MCF 10A (cell line): ENCODE results near the gene CISD1. TPM values are rescaled to one million over a fixed set of nuclear protein-coding genes. Genes with fewer than 3 reads are reported as not detected.
A peak's percentile ranks its signal among the peaks of the same experiment; 100 is the strongest.

ENCODE experiments used
- BruUV-seq: library from RNA; stranded (reverse); fragments of 400-500 nt; replicated peaks from 2 replicates; lab custom pipeline; 2021; lab: Mats Ljungman, UMichigan
- CTCF ChIA-PET: fragments of 300-600 bp; sonication (Branson Sonifier 250); formaldehyde crosslinking; extraction: SDS; loops from one replicate; lab custom pipeline; 2021; ENCODE audit warnings: antibody characterized with exemption, inconsistent platforms; lab: Yijun Ruan, JAX
- POLR2A ChIA-PET: fragments of 300-600, 350-650 bp; sonication (Branson Sonifier 250); formaldehyde crosslinking; extraction: SDS; loops from one replicate; lab custom pipeline; 2020; ENCODE audit warnings: antibody characterized with exemption, inconsistent platforms; lab: Yijun Ruan, JAX
- DNase-seq: peaks from one replicate; pipeline ENCODE4 v3.0.0-alpha.2; 2018; ENCODE audit not compliant: unreplicated experiment
- H3K27ac Mint-ChIP-seq: one replicate; pipeline ENCODE4 v1.8.0; 2022; ENCODE audit warnings: mild to moderate bottlenecking, low read depth, mixed read lengths; ENCODE audit not compliant: unreplicated experiment
- H3K27me3 Mint-ChIP-seq: one replicate; pipeline ENCODE4 v1.8.0; 2022; ENCODE audit warnings: mixed read lengths; ENCODE audit not compliant: insufficient read depth, unreplicated experiment
- H3K36me3 Mint-ChIP-seq: one replicate; pipeline ENCODE4 v1.8.0; 2022; ENCODE audit warnings: mild to moderate bottlenecking, moderate library complexity, mixed read lengths; ENCODE audit not compliant: insufficient read depth, unreplicated experiment
- H3K4me1 Mint-ChIP-seq: one replicate; pipeline ENCODE4 v1.8.0; 2022; ENCODE audit warnings: mixed read lengths; ENCODE audit not compliant: insufficient read depth, unreplicated experiment
- H3K4me3 Mint-ChIP-seq: one replicate; pipeline ENCODE4 v1.8.0; 2022; ENCODE audit warnings: mild to moderate bottlenecking, moderate library complexity, mixed read lengths; ENCODE audit not compliant: unreplicated experiment
- H3K9me3 Mint-ChIP-seq: one replicate; pipeline ENCODE4 v1.8.0; 2022; ENCODE audit warnings: mixed read lengths; ENCODE audit not compliant: unreplicated experiment
- intact Hi-C: fragments of 100-400 bp; cut with micrococcal nuclease; formaldehyde crosslinking; loops from 2 replicates; pipeline ENCODE4 v1.14.1; 2022
- total RNA-seq: library from RNA; stranded (reverse); gene quantifications from 2 replicates; pipeline ENCODE4 v1.2.3, GENCODE V29; 2022
- TF ChIP-seq, protein P1 (sequence below): fragments of 200-600 bp; IDR thresholded peaks from one replicate; pipeline ENCODE4 v1.8.0; 2022; ENCODE audit warnings: antibody characterized with exemption, mild to moderate bottlenecking; ENCODE audit not compliant: unreplicated experiment

CISD1 gene
- total RNA-seq, 1 experiment from 2014 or later: 58.0 TPM

DNA sequence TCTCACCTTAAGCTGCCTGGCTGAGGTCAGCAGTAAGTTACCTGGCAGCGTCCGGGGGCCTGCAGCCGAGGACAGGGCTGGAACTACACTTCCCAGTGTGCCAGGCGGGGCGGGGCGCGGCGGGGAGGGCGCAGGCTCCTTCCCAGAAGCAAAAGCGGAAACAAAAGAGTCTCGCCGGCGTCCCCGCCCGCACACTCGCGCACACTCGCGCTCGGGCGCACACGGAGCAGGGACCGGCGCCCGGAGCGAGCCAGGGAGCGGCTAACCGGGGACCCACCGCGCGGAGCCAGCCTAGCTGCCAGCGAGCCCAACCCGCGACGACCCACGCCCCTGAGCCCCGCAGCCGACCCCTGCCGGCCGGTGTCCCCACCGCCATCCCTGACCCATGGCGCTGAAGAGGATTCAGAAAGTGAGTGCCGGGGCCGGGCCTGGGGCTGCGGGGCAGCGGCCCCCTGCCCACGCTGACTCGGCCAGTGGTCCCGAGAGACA lies 65.9 kb downstream of the CISD1 start, which contains the start of gene UBE2D1:
UBE2D1 (plus strand) TSS at position 190 of the 489 bp plus-strand sequence; CDS start at position 386, 196 bp downstream.
- no peaks in the 10 kb centered on the region for H3K27me3 Mint-ChIP-seq
- H3K4me3 Mint-ChIP-seq: peak within 1 kb of the TSS; percentile 95
- ChIA-PET CTCF (interaction anchor here (0.6 to 1.2 kb wide), 6 partner anchors 16 to 62 kb away, joined by 3 to 6 read pairs (median 3); no protein-coding TSS in a partner anchor), POLR2A (interaction anchor here (0.6 to 5.5 kb wide), 14 partner anchors 13 to 68 kb away, joined by 3 to 50 read pairs (median 4); partner anchors contain the start of genes CISD1, IPMK and TFAM)
- TF ChIP-seq, protein P1, sequence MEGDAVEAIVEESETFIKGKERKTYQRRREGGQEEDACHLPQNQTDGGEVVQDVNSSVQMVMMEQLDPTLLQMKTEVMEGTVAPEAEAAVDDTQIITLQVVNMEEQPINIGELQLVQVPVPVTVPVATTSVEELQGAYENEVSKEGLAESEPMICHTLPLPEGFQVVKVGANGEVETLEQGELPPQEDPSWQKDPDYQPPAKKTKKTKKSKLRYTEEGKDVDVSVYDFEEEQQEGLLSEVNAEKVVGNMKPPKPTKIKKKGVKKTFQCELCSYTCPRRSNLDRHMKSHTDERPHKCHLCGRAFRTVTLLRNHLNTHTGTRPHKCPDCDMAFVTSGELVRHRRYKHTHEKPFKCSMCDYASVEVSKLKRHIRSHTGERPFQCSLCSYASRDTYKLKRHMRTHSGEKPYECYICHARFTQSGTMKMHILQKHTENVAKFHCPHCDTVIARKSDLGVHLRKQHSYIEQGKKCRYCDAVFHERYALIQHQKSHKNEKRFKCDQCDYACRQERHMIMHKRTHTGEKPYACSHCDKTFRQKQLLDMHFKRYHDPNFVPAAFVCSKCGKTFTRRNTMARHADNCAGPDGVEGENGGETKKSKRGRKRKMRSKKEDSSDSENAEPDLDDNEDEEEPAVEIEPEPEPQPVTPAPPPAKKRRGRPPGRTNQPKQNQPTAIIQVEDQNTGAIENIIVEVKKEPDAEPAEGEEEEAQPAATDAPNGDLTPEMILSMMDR: peak; percentile 7
- peak within 1 kb of the TSS; percentile 86 for H3K27ac Mint-ChIP-seq
- H3K36me3 Mint-ChIP-seq: no peaks in the 10 kb centered on the region
- DNase-seq: peak; percentile 77
- intact Hi-C loops: loop anchor here (2.0 kb wide), 1 partner anchor 50 kb away; the partner anchor contains the start of gene TFAM
- no peaks in the 10 kb centered on the region for H3K9me3 Mint-ChIP-seq
- BruUV-seq: no TSS peak
- peaks cover 13% of the 10 kb centered on the region for H3K4me1 Mint-ChIP-seq

DNA sequence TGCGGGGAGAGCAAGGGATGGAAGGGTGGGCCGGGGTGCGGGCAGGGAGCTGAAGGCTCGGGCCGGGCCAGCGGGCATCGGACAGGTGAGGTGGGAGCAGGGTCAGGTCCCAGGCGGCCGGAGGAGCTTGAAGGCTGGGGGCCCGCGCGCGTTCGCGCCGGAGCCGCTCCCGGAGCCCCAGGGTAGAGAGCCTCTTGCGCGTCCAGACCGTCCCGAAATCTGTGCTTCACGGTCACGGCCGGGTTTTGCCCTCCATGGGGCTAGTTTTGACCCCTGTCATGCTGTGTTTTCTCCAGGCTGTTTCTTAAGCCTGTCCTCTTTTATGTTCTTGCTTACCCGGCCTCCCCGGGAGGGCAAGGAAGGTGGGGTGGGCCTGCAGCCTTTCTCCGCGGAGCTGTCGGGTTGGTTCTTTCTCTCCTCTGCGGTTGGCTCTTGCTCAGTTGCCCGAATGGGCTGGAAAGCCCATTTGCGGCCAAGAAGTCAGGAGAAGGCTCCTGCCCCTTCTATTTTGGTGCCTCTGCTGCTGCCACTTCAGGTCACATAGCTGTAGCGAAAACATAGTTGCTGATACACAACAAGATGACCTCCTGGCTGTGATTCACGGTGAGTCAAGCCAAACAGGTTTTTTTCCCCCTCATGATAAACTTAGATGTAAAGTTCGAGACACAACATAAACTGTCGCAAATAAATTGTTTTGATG lies 66.5 kb downstream of the CISD1 start:
- H3K27me3 Mint-ChIP-seq: no peaks in the 10 kb centered on the region

DNA sequence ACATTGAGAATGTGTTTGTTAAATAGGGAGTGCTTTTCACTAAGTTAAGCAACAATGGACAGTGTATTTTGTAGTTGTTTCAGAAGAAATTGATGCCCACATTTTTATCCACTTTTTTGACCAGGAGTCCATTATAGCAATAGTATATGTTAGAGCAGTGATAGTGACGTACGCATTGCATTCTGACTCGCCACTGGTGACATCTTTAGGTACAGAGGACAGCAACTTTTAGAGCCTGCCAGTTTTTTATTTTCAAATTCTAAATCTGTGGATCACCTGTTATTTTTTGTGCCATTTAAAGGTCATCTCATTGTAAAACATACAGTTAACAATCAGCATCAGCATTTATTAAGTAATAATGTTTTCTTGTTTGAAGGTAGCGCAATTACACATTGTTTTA lies 67.3 kb downstream of the CISD1 start:
- intact Hi-C loops: no loop called here
- peak overlapping the region; percentile 95 for H3K4me3 Mint-ChIP-seq
- no peak for DNase-seq
- no TSS peak for BruUV-seq
- no peaks in the 10 kb centered on the region for H3K27me3 Mint-ChIP-seq
- TF ChIP-seq, protein P1: no peak
- H3K36me3 Mint-ChIP-seq: no peaks in the 10 kb centered on the region
- ChIA-PET CTCF (no interaction called here), POLR2A (interaction anchor here (0.9 to 5.5 kb wide), 6 partner anchors 12 to 67 kb away, joined by 3 to 50 read pairs (median 5); partner anchors contain the start of genes CISD1, IPMK and TFAM)
- H3K9me3 Mint-ChIP-seq: no peaks in the 10 kb centered on the region
- H3K27ac Mint-ChIP-seq: peak overlapping the region; percentile 86
- H3K4me1 Mint-ChIP-seq: peaks cover 13% of the 10 kb centered on the region

More for the DNA sequence above, 66.5 kb downstream of the CISD1 start:
- ChIA-PET POLR2A (interaction anchor here (0.6 to 5.5 kb wide), 13 partner anchors 12 to 69 kb away, joined by 3 to 50 read pairs (median 4); partner anchors contain the start of genes CISD1, IPMK and TFAM), CTCF (interaction anchor here (1.0 to 1.2 kb wide), 3 partner anchors 16 to 49 kb away, joined by 3 to 6 read pairs (median 3); no protein-coding TSS in a partner anchor)
- TF ChIP-seq, protein P1: no peak
- Mint-ChIP-seq H3K9me3 (no peaks in the 10 kb centered on the region), H3K36me3 (no peaks in the 10 kb centered on the region), H3K27ac (peak overlapping the region; percentile 86), H3K4me1 (peaks cover 13% of the 10 kb centered on the region), H3K4me3 (peak overlapping the region; percentile 95)
- peak; percentile 48 for DNase-seq
- intact Hi-C loops: loop anchor here (2.0 kb wide), 1 partner anchor 49 kb away; the partner anchor contains the start of gene TFAM
- BruUV-seq: no TSS peak

Other genes starting within 250 kb of the CISD1 start
- 5.2 TPM in 2 replicates for gene IPMK, start 1.3 kb upstream of the CISD1 start, total RNA-seq
- 12.2 and 14.7 TPM in 2 replicates for gene UBE2D1, start 65.8 kb downstream of the CISD1 start, total RNA-seq
- gene TFAM, start 116.2 kb downstream of the CISD1 start, total RNA-seq: 44.4 and 62.3 TPM in 2 replicates
- gene BICC1, start 243.7 kb downstream of the CISD1 start, total RNA-seq: 7.9 and 15.6 TPM in 2 replicates